MM.1S (cell line): ENCODE results near the gene CEP128.

Experiments
- DNase-seq: peaks from one replicate; pipeline ENCODE4 v3.0.0-alpha.2; 2015
- H2AFZ ChIP-seq: fragments of 300-600 bp; sonication (generic); 2 replicates; pipeline ENCODE4 v1.6.0; 2016; ENCODE audit warnings: antibody characterized with exemption, low read length
- H3F3A ChIP-seq: fragments of 300-600 bp; sonication (generic); 2 replicates; pipeline ENCODE4 v1.6.1; 2016; ENCODE audit warnings: mild to moderate bottlenecking, antibody characterized with exemption, low read length, moderate library complexity, mixed read lengths; ENCODE audit not compliant: insufficient read depth
- H3K27ac ChIP-seq: fragments of 300-600 bp; sonication (generic); 2 replicates; pipeline ENCODE4 v1.5.1; 2016; ENCODE audit warnings: mild to moderate bottlenecking, low read length
- H3K27me3 ChIP-seq: fragments of 300-600 bp; sonication (generic); replicated peaks from 2 replicates; pipeline ENCODE4 v1.6.0; 2016; ENCODE audit warnings: low read length; ENCODE audit not compliant: insufficient read depth
- H3K36me3 ChIP-seq: fragments of 300-600 bp; sonication (generic); replicated peaks from 2 replicates; pipeline ENCODE4 v1.6.1; 2016; ENCODE audit warnings: mild to moderate bottlenecking, low read length, mixed read lengths; ENCODE audit not compliant: insufficient read depth
- H3K4me1 ChIP-seq: fragments of 300-600 bp; sonication (generic); 2 replicates; pipeline ENCODE4 v1.6.1; 2016; ENCODE audit warnings: low read length, mixed read lengths
- H3K4me2 ChIP-seq: fragments of 300-600 bp; sonication (generic); 2 replicates; pipeline ENCODE4 v1.6.0; 2016; ENCODE audit warnings: low read depth, low read length
- H3K4me3 ChIP-seq: fragments of 300-600 bp; sonication (generic); 2 replicates; pipeline ENCODE4 v1.5.1; 2016; ENCODE audit warnings: low read length, mixed read lengths
- H3K79me2 ChIP-seq: fragments of 300-600 bp; sonication (generic); 2 replicates; pipeline ENCODE4 v1.6.1; 2016; ENCODE audit warnings: mixed run types, low read length, mixed read lengths
- H3K9ac ChIP-seq: fragments of 300-600 bp; sonication (generic); 2 replicates; pipeline ENCODE4 v1.6.1; 2016; ENCODE audit warnings: low read length, mixed read lengths
- H3K9me2 ChIP-seq: fragments of 300-600 bp; sonication (generic); replicated peaks from 2 replicates; pipeline ENCODE4 v1.6.1; 2016; ENCODE audit warnings: mild to moderate bottlenecking, low read length, mixed read lengths; ENCODE audit not compliant: insufficient read depth
- H3K9me3 ChIP-seq: fragments of 300-600 bp; sonication (generic); replicated peaks from 2 replicates; pipeline ENCODE4 v1.6.1; 2016; ENCODE audit warnings: mild to moderate bottlenecking, low read length, mixed read lengths; ENCODE audit not compliant: insufficient read depth
- H4K20me1 ChIP-seq: fragments of 300-600 bp; sonication (generic); 2 replicates; pipeline ENCODE4 v1.6.1; 2016; ENCODE audit warnings: mild to moderate bottlenecking, low read length, moderate library complexity, mixed read lengths; ENCODE audit not compliant: insufficient read depth
- EZH2 ChIP-seq: fragments of 300-600 bp; sonication (generic); optimal IDR thresholded peaks from 2 replicates; pipeline ENCODE3; 2017; ENCODE audit warnings: low read depth, mild to moderate bottlenecking, antibody characterized with exemption, low read length, mixed read lengths
- EZH2phosphoT487 ChIP-seq: fragments of 300-600 bp; sonication (generic); IDR thresholded peaks from 2 replicates; pipeline ENCODE4 v1.6.1; 2018; ENCODE audit warnings: antibody characterized with exemption, low read length
- TF ChIP-seq, protein P1 (sequence below): fragments of 300-600 bp; sonication (generic); IDR thresholded peaks from 2 replicates; pipeline ENCODE4 v1.5.1; 2016; ENCODE audit warnings: antibody characterized with exemption, low read length, mixed read lengths

The CEP128 gene

DNA sequence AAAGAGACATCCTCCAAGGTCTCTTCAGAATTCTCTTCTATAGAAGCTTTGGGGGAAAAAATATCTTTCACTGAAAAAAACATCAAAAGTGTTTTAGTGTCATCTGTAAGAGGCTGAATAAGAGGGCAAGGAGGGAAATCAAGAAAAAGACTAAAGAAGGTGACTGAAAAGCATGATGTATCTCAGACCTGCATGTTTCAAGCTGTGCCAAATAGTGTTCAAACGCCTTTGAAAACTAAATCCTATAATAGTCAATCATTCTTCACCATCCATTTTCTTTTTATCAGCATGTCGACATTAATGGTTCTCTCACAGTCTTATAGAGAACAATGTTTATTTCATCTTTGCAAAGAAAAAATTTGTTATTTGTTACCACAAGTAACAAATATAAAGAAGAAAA lies 94.5 kb downstream of the CEP128 start:
- DNase-seq: no peak
- H3K9ac ChIP-seq: no peak overlapping the region
- no peaks in the 10 kb centered on the region for H3K4me1 ChIP-seq
- H3K79me2 ChIP-seq: no peaks in the 10 kb centered on the region
- TF ChIP-seq EZH2phosphoT487 (no peak), EZH2 (no peak)
- TF ChIP-seq, protein P1, sequence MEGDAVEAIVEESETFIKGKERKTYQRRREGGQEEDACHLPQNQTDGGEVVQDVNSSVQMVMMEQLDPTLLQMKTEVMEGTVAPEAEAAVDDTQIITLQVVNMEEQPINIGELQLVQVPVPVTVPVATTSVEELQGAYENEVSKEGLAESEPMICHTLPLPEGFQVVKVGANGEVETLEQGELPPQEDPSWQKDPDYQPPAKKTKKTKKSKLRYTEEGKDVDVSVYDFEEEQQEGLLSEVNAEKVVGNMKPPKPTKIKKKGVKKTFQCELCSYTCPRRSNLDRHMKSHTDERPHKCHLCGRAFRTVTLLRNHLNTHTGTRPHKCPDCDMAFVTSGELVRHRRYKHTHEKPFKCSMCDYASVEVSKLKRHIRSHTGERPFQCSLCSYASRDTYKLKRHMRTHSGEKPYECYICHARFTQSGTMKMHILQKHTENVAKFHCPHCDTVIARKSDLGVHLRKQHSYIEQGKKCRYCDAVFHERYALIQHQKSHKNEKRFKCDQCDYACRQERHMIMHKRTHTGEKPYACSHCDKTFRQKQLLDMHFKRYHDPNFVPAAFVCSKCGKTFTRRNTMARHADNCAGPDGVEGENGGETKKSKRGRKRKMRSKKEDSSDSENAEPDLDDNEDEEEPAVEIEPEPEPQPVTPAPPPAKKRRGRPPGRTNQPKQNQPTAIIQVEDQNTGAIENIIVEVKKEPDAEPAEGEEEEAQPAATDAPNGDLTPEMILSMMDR: no peak
- no peaks in the 10 kb centered on the region for H3K9me2 ChIP-seq
- no peaks in the 10 kb centered on the region for H4K20me1 ChIP-seq
- H3K27me3 ChIP-seq: no peaks in the 10 kb centered on the region
- no peak overlapping the region for H3K27ac ChIP-seq
- no peak overlapping the region for H2AFZ ChIP-seq
- no peaks in the 10 kb centered on the region for H3K9me3 ChIP-seq
- H3K4me2 ChIP-seq: no peak overlapping the region
- H3K4me3 ChIP-seq: no peak overlapping the region
- no peaks in the 10 kb centered on the region for H3F3A ChIP-seq
- H3K36me3 ChIP-seq: no peaks in the 10 kb centered on the region

DNA sequence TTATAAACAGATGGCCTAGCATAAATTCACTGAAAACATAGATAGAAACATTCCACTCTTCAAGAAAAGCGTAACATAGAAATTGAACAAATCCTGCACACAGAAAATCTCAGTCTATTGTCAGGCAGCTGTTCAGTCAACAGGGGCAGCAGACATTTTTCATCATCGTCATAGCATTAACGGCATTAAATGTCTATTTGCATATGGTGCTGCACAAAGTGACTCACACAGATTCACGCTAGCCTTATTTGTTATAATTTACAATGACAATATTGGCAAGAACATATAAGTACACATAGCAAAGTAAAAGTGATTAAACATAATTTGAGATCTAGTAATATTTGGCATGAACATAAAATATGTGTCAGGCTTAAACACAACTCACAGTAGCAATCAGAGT lies 95.7 kb downstream of the CEP128 start:
- TF ChIP-seq EZH2phosphoT487: no peak
- TF ChIP-seq, protein P1: no peak
- TF ChIP-seq EZH2: no peak
- no peaks in the 10 kb centered on the region for H3K79me2 ChIP-seq

DNA sequence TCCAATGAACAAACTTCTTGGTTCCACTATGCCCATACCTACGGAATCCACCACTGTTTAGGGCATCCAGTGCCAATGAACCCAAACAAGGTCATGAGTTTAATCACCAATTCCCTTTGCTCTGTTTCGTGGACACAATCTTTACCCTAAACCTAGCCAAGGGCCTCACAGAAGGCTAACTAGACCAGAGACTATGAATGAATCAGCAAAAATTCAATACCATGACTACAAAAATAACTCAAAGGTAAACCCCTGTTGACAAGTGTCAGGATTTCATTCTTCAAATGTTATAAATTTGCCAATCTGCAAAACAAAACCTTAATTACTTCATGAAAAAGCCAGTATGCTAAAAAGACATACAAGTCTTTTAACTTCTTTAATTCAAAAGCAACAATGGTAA lies 96.7 kb downstream of the CEP128 start:
- H2AFZ ChIP-seq: no peak overlapping the region
- no peak overlapping the region for H3K9ac ChIP-seq
- H3K27me3 ChIP-seq: no peaks in the 10 kb centered on the region
- H3K9me2 ChIP-seq: no peaks in the 10 kb centered on the region
- H3K4me1 ChIP-seq: no peaks in the 10 kb centered on the region
- TF ChIP-seq EZH2phosphoT487 (no peak), EZH2 (no peak)
- TF ChIP-seq, protein P1: no peak
- H3K79me2 ChIP-seq: no peaks in the 10 kb centered on the region
- H3K4me3 ChIP-seq: no peak overlapping the region
- DNase-seq: no peak
- H3K36me3 ChIP-seq: no peaks in the 10 kb centered on the region
- H4K20me1 ChIP-seq: no peaks in the 10 kb centered on the region
- no peak overlapping the region for H3K27ac ChIP-seq
- H3F3A ChIP-seq: no peaks in the 10 kb centered on the region
- no peaks in the 10 kb centered on the region for H3K9me3 ChIP-seq
- no peak overlapping the region for H3K4me2 ChIP-seq

More for the DNA sequence above, 95.7 kb downstream of the CEP128 start:
- no peaks in the 10 kb centered on the region for H3K36me3 ChIP-seq
- no peaks in the 10 kb centered on the region for H3K27me3 ChIP-seq
- H3K4me2 ChIP-seq: no peak overlapping the region
- no peak overlapping the region for H2AFZ ChIP-seq
- no peak overlapping the region for H3K9ac ChIP-seq
- no peaks in the 10 kb centered on the region for H3K4me1 ChIP-seq
- no peak for DNase-seq
- no peaks in the 10 kb centered on the region for H3F3A ChIP-seq
- H3K9me3 ChIP-seq: no peaks in the 10 kb centered on the region
- H3K4me3 ChIP-seq: no peak overlapping the region
- H3K27ac ChIP-seq: no peak overlapping the region
- no peaks in the 10 kb centered on the region for H3K9me2 ChIP-seq
- no peaks in the 10 kb centered on the region for H4K20me1 ChIP-seq
